Measurements from ENCODE around the gene ZNF598. TPM values are rescaled to one million over a fixed set of nuclear protein-coding genes. Genes with fewer than 3 reads are reported as not detected.
"Not testable (repeated sequence)": the region's sequence is repeated elsewhere in the genome, so short reads cannot be mapped to it uniquely, and the experiment has no call there.

The ZNF598 gene
- polyA plus RNA-seq, 3 donors: 14.2 to 16.4 (median 15.4) TPM

DNA sequence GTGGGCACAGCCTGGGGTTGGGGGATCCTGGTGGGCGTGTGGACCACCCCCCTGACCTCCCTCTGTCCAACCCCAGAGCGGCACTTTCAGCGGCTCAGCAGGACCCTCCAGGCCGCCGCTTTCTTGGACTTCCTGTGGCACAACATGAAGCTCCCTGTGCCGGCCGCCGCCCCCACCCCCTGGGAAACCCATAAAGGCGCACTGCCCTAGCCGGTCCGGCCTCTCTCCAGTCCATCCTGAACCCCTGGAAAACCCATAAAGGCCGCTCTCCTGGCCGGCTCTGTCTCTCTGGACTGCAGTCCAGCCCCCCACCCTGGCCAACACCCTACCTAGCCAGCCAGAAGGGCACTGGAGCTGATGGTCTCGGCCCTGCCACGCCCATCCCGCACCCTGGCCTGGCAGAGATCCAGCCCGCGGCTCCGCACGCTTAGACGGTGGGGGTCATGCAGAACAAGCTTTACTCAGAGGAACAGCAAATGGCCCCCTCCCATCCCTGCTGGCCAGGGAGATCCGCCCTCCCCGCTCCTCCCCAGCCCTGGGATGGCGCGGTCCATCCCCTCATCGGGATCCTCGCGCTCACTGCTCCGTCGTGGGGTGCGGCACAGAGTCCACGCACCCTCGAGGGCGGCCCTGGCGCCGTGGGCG, 31.0 kb downstream of the ZNF598 start:
- DNase-seq (ENCODE audit: low read depth in 3 of 3, low spot score in 2 of 3): no peak

DNA sequence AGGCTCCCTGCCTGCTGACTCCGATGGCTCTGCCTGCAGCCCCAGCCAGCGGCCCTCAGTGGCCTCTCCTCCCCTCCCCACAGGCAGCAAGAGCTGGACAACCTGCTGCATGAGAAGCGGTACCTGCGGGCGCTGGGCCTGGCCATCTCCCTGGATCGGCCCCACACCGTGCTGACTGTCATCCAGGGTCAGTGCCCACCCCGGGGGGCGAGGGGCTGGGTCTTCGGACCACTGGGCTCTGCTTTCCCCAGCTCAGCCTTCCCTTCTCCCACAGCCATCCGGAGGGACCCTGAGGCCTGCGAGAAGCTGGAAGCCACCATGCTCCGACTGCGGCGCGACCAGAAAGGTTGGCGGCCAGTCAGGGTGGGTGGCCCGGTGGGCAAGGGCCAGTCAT, 31.7 kb downstream of the ZNF598 start:
- DNase-seq (ENCODE audit: low read depth in 3 of 3, low spot score in 2 of 3): no peak

DNA sequence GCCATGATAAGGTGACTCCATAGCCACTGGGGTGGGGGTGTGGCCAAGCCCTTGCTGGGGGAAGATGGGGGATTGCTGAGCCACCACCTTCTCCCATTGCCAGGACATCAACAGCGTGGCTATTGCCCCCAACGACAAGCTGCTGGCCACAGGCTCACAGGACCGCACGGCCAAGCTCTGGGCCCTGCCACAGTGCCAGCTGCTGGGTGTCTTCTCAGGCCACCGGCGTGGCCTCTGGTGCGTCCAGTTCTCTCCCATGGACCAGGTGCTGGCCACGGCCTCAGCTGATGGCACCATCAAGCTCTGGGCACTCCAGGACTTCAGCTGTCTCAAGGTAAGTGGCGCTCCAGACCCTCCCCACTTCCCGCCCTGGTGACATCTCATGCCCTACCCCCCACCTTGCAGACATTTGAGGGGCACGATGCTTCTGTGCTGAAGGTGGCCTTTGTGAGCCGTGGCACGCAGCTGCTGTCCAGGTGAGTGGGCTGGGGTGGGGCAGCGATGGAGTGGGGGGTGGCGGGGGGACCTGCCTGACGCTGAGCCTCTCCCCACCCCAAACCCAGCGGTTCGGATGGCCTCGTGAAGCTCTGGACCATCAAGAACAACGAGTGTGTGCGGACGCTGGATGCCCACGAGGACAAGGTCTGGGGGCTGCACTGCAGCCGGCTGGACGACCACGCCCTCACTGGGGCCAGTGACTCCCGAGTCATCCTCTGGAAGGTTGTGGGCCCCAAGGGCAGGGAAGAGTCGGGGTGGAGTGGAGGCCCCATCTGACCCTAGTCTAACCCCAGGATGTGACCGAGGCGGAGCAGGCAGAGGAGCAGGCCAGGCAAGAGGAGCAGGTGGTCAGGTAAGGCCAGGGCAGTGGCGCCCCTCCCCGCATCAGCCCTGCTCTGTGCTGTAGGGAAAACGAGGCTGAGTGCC, 32.4 kb downstream of the ZNF598 start:
- no peak for DNase-seq (ENCODE audit: low read depth in 3 of 3, low spot score in 2 of 3)

DNA sequence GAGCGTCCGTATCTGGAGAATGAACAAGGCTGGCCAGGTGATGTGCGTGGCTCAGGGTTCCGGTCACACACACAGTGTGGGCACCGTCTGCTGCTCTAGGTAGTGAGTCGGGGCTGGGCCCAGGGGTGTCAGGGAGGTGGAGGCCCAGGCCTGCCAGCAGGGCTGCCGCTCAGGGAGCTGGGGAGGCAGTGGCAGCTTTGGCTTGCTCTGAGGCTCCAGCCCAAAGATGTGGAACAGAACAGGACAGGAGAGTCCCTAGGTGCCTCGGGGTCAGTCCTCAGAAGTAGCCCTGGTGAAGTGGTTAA, 33.5 kb downstream of the ZNF598 start:
- DNase-seq (ENCODE audit: low read depth in 3 of 3, low spot score in 2 of 3): no peak

- DNase-seq (ENCODE audit: low read depth in 3 of 3, low spot score in 2 of 3): no peak
Observed at GRCh38 chr16:1975432-1976215, 34.0 kb downstream of the ZNF598 start.

DNA sequence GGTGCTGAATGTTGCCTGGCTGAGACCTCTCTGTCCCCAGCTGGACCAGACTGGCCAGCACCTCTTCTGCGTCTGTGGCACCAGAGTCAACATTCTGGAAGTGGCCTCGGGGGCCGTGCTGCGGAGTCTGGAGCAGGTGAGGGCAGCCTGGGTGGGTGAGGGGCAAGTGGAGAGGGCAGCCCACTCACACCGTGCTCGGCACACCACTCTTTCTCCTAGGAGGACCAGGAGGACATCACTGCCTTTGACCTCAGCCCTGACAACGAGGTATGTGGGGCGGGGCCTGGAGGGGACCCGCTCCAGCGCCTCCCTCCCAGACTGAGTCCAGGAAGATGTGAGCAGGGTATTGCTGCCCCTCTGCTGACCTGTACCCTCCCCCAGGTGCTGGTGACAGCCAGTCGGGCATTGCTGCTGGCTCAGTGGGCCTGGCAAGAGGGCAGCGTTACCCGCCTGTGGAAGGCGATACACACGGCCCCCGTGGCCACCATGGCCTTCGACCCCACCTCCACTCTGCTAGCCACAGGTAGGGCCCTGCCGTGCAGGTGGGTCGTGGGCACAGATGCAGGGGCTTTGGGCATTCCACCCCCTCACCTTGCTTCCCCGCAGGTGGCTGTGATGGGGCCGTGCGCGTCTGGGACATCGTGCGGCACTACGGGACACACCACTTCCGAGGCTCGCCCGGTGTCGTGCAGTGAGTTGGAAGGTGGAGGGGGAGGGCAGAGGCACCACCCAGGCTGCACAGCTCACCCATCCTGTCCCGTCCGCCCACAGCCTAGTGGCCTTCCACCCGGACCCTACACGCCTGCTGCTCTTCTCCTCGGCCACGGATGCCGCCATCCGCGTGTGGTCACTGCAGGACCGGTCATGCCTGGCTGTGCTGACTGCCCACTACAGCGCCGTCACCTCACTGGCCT, 35.2 kb downstream of the ZNF598 start:
- no peak for DNase-seq (ENCODE audit: low read depth in 3 of 3, low spot score in 2 of 3)

- no peak for DNase-seq (ENCODE audit: low read depth in 3 of 3, low spot score in 2 of 3)
Observed at GRCh38 chr16:1973461-1974156, 36.0 kb downstream of the ZNF598 start.

DNA sequence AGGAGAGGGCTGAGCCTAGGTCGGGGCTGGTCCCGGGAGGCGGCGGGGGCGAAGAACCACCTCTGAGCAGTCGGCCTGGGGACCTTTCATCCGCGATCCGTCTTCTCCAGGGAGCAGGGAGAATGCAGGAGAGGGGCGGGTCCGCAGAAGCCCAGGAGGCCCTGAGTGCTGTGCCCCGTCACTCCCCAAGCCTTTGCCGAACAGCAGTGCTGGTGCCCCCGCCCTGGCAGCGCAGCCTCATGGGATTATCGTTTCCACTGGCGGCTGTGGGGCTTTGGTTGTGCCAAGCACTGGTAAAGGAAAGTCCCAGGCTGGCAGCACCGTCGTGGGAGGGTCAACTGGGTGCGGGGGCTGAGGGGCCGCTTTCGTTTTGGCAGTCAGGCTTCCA, 37.1 kb downstream of the ZNF598 start:
- no peak for DNase-seq (ENCODE audit: low read depth in 3 of 3, low spot score in 2 of 3)

DNA sequence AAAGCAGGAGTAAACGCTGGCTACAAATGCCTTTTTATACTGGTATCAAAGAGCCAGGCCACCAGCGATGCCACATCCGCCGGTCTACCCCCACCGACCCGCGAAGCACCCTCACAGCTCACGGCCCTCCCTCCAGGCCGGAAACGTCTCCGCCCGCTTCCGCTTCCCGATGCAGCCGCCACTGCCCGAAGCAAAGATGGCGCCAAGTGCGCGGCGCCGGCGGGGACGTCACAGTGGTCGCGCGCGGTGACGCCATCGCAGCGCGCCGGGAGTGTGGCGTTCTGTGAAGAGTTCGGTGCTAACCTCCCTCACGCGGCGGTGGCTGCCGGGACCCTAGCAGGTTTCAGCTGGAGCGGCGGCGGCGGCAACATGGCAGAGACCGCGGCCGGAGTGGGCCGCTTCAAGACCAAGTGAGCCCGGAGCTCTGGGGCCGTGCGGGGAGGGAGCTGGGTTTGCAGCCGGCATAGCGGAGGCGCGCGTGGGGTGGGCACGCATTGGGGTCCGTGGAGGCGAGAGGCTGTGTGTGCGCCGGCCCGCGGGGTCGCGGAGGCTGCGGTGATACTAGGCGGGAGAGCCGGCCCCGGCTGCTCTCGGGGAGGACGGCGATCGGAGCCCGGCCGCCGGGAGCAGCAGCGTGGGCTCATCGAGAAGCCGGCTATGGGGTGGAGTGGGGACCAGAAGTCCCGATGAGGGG, 37.7 kb downstream of the ZNF598 start, which contains the start of gene TBL3:
TSS of gene TBL3 (plus strand) at position 258 of the 694 bp plus-strand sequence. CDS start at position 370, 112 bp downstream.
- DNase-seq (ENCODE audit: low read depth in 3 of 3, low spot score in 2 of 3): peak in 2 of 3 donors; percentile 83 to 86

- no peak for DNase-seq (ENCODE audit: low read depth in 3 of 3, low spot score in 2 of 3)
Observed at GRCh38 chr16:1968146-1968953, 41.3 kb downstream of the ZNF598 start.

GRCh38 chr16:1966460-1966859, 43.2 kb downstream of the ZNF598 start, which contains the start of gene RNF151:
TSS of gene RNF151 (plus strand) at chr16:1966856. CDS start at chr16:1966882, 26 bp downstream.
- DNase-seq (ENCODE audit: low read depth in 3 of 3, low spot score in 2 of 3): no peak

GRCh38 chr16:1965396-1966001, 44.1 kb downstream of the ZNF598 start:
- DNase-seq (ENCODE audit: low read depth in 3 of 3, low spot score in 2 of 3): no peak

DNA sequence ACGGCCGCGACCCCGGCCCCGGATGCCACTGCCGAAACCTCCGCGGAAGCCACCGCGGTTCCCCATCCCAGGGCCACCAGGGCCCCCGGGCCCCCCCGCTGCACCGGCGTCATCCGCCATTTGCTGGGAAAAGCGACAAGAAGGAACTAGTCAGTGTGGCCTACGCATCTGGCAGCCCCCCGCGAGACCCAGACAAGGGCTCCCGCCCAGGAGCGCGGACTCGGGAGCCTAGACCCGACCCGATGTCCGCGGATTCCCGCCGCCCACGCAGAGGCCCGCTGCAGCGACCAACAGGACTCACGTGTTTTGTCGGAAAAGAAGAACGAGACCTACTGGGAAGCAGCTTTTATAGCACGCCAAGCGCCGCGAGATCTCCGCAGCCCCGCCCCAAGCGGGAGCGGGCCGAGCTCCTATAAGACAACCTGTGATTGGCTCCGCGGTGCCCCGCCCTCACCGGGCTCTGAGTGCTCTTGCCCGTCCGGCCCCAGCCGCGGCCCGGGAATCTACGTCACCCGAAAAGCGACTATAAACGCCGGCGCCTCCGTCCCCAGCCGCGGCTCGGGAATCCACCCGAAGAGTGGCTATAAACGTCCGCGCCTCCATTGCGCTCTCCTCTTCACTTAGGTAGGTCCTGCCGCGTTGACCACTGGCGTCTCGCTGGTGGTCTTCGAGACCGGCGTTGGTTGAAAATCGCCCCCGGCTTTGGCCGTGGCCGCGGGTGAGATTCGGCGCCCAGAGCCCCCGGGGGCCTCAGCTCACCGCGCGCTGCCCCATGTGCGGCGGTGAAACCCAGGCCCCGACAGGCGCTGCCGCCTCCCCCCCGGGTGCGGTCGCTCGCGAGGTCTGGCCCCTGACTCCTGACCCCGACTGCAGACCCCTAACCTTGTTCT, 44.9 kb downstream of the ZNF598 start, which contains the start of gene RPS2:
TSS of gene RPS2 (minus strand) at position 321 of the 890 bp plus-strand sequence. CDS start at position 120, 201 bp downstream.
- DNase-seq (ENCODE audit: low read depth in 3 of 3, low spot score in 2 of 3): peak; percentile 93 to 97 (median 94)

DNA sequence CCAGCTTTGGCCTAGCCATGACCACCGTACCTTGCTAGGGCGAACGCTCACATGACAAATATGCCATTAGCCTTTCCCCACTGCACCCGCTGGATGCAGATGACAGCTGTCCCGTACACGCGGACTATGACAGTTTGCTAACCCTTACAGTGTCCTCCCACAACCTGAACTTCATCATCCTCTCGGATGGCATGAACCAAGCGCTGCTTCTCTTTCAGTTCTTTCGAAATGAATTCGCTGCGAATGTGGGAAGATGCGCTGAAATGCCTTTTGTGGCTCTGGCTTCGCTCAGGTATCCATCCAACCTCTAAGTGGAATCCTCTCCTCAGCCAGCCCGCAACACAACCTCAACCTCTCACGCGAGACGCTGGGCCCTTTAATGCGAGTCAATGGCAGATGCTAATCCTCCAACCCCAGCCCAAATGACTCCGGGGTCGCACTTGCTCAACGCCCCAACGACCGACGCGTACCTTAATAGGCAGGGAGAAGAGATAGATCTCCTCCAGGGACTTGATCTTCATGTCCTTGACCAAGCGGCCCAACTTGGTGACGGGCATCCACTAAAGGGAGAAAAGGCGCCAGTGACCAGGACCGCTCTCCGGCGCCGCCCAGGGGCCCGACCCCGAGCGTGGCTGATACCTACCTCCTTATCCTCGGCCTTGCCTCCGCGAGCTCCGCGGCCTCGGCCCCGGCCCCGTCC, 45.7 kb downstream of the ZNF598 start:
- no peak for DNase-seq (ENCODE audit: low read depth in 3 of 3, low spot score in 2 of 3)

DNA sequence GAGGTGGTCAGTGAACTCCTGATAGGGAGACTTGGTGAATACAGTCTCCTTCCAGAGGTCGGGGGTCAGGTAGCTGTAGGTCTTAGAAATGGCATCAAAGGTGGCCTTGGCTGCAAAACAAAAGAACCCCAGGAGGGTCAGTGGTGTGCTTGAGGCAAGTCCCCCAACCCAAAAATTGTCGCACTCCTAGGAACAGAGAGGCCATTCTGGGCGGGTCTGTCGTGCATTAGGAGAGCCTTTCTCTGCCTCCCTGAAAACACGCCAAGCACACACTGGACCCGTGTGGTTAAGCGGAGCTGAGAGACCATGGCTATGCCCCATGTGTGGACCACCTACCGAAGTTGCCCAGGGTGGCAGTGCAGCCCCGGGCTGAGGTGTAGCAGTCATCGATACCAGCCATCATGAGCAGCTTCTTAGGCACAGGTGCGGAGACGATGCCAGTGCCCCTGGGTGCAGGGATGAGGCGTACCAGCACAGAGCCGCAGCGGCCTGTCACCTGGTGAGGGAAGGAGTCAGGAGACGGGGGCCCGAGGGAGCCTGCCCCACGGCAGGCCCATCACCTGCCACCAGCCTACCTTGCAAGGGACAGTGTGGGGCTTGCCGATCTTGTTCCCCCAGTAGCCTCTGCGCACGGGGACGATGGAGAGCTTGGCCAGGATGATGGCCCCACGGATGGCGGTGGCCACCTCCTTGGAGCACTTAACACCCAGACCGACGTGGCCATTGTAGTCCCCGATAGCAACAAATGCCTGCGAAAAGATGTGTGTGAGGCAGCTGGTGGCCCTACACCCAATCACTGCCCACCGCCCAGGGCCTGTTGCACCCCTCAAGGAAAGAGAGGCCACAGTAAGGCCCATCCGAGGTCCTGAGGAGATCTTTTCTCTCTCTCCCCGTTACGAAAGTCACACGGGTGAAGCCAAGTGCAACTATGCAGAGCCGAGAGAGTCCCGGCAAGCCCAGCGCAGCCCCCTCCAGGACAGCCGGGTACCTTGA, 47.2 kb downstream of the ZNF598 start:
- not testable (repeated sequence) for DNase-seq (ENCODE audit: low read depth in 3 of 3, low spot score in 2 of 3)

All from right renal cortex interstitium (tissue), 3 donors.